Activated CD4-positive, CD25-positive, alpha-beta regulatory T cell treated with anti-CD3 and anti-CD28 coated beads, Interleukin-2, amount 50 U/mL, for 72 hours (primary cell): ENCODE results near the gene DUS1L.
A peak's percentile ranks its signal among the peaks of the same experiment; 100 is the strongest.

Source experiments
- DNase-seq: peaks from one replicate; pipeline ENCODE4 v3.0.0; 2021

Gene DUS1L

DNA sequence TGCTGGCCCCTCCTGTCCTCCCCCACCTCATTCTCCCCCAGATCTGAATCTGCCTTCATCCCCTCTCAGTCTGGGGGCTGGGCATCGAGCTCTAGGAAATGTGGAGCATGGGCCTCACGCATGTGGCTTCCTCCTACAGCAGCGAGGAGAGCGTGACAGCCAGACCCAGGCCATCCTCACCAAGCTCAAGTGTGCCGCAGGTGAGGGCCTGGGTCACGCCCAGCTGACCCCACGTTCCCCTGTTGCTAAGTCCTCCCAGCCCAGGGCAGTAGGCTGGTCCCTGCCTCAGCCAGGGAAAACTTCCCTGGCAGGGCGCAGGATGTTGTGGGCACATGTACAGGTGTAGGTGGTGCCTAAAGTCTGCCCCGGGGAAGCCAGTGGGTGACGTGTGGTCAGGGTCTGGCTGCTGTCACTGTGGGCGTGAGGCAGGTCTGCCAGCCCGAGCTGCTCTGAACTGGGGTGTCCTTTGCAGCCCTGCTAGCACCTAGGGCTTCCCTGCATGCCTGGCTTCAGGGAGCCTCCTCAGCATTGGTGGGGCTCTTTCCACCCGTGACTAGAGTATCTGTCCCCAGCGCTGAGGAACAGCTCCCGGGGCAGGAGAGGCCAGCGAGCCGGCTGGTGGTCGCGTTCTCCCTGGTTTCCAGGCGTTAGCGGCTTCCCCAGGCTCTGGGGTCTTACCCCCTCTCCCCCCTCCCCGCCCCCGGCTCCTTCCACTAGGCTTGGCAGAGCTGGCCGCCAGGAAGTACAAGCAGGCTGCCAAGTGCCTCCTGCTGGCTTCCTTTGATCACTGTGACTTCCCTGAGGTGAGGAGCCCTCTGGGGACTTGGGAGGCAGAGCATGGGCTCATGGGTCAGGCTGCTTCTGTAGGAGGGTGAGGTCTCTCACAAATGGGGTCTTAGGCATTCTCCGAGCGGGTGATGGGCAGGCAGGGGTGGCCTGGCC lies 10.3 kb downstream of the DUS1L start:
- DNase-seq, result no peak

DNA sequence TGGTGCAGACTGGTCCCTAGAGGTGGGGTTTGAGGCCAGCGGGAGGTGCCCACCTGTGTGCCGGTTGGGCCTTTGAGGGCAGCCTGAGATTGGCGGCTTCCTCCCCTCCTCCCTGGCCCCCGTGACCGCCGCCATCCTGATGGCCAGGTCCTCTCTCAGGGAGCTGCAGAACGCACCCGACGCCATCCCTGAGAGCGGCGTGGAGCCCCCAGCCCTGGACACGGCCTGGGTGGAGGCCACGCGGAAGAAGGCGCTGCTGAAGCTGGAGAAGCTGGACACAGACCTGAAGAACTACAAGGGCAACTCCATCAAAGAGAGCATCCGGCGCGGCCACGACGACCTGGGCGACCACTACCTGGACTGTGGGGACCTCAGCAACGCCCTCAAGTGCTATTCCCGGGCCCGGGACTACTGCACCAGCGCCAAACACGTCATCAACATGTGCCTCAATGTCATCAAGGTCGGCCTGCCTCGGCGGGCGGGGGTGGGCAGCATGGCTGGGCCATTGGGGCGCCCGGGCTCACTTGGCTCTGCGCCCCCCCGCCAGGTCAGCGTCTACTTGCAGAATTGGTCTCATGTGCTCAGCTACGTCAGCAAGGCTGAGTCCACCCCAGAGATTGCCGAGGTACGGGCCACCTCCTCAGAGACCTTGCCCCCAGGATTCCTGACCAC lies 11.1 kb downstream of the DUS1L start:
- DNase-seq, result no peak

DNA sequence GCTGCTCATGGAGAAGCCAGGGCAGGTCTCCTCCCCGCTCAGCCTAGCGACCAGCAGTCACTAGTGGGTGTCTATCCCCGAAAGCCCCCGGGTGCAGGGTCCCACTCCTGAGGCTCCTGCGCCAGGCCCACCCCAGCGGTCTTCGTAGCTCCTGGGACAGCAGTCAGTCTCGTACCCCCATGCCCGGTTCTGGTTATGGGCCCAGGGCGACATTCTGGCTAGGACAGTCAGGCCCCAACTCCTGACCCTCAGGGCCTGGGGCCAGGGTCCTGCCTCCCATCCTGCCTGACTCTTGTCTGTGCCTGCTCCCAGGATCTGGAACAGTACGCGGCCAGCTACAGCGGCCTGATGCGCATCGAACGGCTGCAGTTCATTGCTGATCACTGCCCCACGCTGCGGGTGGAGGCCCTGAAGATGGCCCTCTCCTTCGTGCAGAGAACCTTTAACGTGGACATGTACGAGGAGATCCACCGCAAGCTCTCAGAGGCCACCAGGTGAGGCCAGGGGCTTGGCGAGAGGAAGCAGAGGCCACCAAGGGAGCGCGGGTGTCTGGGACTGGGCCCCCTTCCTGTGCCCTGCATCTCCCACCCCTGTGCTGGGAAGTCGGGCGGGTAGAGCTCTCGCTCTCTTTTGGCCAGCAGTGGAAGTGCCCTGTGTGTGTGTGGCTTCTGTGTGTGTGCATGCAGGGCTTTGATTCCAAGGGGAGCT lies 11.9 kb downstream of the DUS1L start:
- DNase-seq, result no peak

DNA sequence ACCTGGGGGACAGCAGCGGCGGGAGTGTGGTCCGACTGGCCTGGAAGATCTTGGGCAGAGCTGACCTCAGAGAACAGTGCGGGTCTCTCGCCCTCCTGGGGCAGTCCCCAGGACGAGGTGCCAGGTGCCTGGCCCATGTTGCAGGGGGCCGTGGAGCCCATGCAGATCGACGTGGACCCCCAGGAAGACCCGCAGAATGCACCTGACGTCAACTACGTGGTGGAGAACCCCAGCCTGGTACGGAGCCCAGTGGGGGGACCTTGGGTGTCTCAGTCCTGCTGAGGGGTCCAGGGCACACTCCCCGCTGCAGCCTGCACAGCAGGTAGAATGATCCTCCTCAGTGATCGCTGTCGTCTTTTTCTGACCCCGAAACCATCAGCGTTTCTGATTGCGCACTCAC lies 12.5 kb downstream of the DUS1L start:
- DNase-seq, result no peak

DNA sequence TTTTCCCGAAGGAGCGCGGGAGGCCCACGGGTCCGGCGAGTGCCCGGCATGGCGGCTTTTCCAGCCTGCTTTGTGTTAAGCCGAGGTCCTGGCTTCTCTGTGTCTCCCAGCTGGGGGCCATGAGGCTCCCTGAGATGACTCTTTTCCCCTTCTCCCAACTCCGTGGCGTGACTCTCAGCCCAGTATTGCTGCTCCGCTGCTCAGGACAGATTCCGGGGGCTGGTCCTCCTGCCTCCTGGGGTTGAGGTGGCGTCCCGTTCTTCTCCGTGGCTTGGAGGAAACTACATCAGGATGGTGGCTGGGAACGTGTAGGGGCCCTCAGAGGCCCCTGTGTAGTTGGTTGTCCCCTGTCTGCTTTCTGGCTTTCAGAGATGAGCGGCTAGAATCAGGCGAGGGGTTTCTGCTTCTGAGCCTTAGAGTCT lies 13.0 kb downstream of the DUS1L start:
- no peak for DNase-seq

DNA sequence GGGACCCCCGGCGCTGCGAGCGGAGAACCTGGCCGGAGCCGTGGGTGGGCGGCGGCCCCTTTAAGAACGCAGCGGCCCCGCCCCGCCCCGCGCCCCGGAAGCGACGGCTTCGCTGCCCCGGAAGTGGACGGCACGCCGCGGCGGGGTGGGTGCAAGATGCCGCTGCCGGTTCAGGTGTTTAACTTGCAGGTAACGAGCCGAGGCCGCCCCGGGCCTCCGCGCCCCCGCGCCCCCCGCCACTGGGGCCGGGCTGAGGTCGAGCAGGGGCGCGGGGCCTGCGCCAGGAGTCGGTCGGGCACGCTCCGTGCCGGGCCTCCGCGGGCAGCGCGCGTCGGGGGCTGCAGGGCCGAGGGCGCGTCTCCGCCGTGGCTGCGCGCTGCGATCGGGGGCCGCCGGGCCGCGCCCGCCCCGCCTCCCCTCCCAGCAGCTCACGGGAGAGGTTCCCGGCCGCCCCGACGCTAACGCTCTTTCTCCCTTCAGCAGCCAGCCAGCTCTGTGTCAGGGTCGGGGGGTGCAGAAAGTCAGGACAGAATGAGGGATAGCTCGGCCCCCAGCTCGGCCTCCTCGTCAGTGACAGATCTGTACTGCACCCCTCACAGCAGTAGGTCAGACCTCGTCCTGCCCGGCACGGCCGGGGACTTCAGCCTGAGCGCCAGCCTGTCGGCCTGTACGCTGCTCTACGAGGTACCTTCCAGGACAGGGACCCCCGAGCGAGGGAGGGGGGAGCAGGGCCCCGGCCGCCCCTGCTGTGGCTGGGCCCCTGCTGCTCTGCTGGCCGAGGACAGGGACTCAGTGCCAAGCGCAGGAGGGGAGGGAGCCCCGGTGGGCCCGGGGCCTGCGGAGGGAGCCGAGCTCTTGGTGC lies 13.6 kb downstream of the DUS1L start, which contains the start of the genes GPS1 and RFNG:
GPS1 (plus strand) TSS at position 123 of the 862 bp plus-strand sequence; CDS start at position 157, 34 bp downstream.
RFNG (minus strand) TSS at position 36 of the 862 bp plus-strand sequence. CDS start 45 bp downstream, outside the sequence.
- DNase-seq, result peak; percentile 84

DNA sequence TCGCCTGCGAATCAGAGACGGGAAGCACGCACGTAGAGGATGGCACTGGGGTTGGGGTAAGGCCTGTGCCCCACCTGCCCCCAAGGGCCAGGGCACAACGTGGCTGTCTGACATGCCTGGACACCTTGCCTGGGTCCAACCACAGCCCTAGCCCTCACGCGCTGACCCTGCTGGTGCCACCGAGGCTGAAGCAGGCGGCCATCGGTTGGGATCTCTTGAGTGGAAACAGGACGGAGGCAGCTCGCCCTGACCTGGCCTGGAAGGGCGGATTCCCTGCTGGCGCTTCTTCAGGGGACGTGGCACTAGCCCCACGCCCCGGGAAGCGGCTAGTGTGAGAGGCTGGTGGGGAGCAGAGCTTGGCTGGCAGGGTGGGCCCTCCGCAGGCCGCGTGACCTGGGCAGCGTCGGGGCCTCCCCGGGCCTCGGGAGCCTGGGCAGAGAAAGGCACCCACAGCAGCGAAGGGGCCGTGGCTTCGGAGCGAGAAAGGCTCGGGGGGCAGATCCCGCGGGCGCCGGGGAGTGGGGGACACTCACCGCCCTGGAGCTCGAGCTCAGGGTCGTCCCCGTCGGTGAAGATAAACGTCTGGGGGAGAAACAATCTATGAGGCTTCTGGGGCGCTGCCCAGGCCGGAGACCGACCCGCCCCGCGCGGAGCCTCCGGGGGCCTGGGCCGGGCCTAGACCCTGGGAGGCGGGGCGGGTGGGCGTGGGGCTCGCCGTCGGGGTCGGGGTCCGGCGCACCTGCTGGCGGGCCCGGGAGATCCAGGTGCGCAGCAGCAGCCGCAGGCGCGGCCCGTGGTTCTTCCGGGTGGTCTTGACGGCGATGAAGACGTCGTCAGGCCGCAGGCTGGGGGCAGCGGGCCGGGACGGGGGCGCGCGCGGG lies 14.6 kb downstream of the DUS1L start:
- DNase-seq, result no peak

DNA sequence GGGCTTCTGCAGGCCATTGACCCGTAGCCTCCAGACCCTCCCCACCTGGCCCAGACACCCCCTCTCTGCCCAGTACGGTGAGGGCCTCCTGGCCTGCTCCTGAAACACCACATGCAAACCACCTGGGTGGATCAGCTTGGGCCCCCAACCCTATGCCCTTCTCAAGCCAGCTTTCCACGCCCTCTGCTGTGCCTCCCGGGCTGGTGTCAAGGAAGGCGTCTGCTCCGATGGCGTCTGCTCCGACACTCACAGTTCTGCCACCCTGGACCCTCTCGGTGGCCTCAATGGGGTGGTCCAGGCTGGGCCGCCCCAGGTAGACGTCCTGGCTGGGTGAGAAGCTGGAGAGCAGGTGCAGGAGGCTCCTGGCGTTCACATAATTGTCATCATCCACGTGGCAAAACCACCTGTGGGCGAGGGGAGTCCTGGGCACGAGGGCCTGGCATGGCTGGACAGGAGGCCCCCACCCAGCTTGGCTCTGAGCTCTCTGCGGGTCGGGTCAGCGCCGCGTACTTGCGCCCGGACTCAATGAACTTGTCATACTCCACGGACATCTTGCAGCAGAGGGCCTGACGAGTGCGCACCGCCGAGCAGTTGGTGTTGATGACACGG lies 15.3 kb downstream of the DUS1L start:
- no peak for DNase-seq

DNA sequence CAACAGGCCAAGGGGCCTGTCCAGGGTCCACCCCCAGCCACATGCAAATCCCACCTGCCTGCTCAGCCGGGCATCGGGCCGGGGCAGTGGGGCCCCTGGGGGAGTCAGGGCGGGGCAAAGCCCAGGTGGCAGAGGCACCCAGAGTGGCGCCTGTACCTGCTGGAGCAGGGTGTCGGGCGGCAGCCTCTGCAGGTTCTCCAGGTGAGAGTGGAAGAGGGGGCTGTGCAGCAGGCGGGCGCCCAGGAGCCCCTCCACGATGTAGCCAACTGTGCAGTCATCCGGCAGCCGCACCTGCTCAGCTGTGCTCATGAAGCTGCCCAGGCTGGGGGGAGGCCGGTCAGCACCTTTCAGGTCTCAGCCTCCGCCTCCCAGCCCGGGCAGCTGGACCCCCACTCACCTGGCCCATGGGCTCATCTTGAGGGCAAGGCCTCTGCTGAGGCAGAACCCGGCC lies 16.1 kb downstream of the DUS1L start:
- DNase-seq, result no peak

DNA sequence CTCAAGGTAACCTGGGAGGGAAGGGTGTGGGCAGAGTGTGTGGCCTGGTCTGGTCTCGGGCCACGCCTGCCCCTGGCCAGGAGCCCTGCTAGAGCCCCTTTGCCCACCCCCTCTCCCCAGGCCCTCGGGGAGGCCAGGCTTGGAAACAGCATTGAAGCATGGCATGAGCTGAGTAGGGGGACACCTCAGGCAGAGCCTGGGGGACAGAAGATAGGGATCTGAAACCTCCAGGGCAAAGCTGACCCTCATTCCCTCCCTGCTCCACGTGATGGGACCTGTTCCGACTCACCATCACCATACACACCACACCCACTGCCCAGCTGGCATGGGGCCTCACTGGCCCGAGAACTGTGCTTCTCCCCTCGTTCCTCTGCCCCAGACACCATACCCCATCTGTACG lies 16.5 kb downstream of the DUS1L start:
- no peak for DNase-seq

DNA sequence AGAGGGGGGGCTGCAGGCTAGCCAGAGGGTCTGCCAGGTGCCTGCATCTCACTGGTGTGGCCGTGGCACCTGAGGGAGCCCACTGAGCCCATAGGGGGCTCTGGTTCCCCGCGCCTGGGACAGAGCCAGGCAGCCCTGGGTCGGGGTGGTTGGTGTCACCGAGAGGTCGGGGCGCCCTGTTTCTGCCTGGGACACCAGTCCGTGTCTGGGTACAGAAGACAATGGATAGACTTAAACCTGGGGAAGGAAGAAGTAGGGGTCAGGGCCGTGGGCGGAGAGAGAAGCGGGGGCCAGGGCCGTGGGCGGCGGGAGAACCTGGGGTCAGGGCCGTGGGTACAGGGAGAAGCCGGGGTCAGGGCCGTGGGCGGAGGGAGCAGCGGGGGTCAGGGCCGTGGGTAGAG lies 17.0 kb downstream of the DUS1L start:
- DNase-seq, result no peak

DNA sequence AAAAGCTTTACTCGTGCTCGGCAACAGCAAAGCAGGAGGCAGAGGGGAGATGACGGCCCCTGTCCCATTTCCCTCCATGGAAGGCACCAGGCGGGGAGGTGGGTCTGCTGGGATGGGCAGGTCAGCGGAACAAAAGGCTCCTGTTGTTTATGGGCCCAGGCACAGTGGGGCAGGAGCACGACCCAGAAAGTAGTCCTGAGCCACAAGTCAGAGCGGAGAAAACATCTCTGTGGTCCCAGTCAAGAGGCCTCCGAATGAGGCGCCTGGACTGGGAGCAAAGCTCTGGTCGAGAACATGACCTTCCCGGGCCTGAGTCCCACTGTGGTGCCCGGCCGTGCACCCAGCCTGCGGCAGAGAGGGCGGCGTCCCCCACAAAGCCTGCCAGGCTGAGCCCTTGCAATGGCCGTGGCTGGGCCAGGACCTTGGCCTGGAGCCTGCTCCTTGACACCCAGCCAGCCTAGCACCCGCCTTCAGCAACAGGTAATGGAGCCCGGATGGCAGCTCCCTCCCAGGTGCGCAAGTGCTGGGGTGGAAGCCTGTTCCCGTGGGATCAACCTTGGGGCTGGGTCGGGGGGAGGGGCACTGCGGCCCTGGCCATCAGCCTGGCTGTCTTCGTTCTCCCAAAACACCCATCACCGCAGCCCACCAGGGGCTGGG lies 17.6 kb downstream of the DUS1L start:
- no peak for DNase-seq

DNA sequence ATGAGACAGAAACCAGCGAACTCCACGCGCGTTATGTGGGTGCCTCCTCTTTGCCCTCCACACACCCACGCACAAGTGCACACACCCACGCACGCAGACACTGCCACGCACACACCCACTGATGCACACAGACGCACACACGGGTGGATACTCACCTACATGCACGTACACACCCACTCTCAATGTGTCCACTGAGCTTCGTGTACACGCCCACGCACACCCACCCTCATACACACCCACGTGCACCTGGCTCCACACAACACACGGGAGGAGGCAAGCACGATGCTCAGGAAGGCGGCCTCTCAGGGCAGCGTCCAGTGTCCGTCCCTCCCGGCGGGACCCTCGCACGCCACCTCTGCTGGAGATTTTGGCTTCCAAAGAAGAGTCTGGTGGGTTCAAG lies 18.2 kb downstream of the DUS1L start:
- no peak for DNase-seq

DNA sequence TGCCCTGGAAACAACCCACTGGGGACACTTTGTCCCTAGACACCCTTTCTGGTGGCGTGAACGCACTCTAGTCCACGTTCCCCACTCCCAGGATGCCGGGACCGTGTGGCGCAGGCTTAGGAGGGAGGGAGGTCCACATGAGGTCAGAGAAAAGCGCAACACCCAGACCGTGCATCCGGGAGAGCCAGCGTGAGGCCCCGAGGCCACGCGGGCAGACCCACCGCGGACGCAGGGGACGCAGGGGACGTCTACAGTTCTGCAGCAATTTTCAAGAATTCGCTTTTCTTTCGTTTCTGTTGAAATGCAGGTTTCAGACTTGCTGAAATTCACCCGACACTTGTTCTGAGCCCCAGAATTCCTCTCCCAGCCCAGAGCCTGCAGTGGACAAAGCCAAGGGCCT lies 18.7 kb downstream of the DUS1L start:
- DNase-seq, result no peak

DNA sequence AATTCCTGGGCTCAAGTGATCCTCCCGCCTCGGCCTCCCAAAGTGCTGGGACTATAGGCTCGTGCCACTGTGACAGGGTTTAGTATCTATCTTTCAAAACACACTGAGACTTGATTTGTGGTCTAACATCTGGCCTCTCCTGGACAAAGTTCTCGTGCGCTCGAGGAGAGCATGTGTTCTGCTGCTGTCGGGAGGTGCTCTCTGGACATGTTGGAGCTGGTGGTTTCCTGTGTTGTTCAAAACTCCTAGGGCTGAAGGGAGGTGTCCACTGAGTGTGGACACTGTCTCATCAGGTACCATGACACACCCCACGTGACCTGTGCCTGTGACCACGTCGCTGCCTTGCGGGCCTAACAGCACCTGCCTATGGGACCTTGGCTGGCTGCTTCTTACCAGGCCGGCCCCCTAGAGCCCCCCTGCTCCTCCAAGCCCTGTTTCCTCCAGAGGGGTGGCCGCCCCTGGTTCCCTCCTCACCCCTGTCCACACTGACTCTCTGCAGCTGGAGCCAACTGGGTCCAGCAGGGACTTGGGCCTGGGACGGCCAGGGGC lies 19.6 kb downstream of the DUS1L start:
- DNase-seq, result no peak

DNA sequence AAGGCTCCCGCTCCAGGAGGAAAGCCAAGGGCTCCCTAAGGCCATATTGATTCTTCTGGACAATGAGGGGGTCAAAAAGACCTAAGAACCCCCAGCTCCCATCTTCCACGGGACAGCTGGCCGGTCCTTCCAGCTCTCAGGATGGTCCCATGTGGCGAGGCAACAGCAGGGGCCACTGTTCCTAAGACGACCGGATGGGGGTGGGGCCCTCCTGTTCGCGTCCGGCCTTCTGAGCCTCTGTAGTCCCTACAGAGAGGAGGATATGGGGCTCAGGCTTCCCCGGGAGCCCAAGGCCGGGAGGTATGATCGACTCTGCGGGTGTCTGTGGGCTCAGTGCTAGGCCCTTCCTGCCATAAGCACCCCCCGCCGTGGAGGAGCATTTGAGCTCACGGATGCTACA lies 22.1 kb downstream of the DUS1L start:
- no peak for DNase-seq

DNA sequence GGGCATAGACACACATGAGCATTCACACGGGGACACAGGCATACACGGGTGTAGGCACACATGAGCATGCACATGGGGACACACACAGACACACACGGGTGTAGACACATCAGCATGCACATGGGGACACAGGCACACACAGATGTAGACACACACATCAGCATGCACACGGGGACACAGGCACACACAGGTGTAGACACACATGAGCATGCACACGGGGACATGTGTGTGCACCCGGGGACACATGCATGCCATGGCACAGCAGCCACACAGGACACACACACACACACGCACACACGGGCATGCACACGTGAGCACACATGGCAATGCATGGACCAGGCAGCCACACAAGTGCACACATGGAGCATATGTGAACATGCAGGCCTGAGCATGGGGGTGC lies 23.0 kb downstream of the DUS1L start:
- DNase-seq, result no peak

DNA sequence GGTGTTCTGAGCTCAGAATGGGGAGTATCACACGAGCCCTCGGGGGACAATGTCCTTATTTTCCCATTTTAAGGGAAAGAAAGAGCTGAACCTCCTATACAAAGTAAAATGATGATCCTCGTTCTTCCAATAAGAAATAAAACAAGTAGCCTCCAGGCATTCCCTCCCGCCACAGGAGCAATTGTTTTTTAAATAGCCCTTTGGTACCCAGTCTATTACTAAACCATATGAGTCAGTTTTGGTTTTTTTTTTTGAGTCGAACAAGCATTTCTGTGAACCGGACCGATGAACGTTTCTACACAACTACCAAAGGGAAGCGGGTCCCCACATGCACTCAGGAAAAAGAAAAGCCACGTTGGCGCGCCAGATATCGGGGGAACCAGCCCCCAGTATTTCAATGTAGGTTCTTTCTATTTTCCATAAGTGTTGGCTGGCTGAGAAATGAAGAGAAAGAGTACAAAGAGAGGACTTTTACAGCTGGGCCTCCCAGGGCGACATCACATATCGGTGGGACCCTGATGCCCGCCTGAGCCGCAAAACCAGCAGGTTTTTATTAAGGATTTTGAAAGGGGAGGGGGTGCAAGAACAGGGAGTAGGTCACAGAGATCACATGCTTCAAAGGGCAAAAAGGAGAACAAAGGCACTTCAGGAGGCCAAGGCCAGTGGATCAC lies 24.3 kb downstream of the DUS1L start:
- DNase-seq, result no peak

DNA sequence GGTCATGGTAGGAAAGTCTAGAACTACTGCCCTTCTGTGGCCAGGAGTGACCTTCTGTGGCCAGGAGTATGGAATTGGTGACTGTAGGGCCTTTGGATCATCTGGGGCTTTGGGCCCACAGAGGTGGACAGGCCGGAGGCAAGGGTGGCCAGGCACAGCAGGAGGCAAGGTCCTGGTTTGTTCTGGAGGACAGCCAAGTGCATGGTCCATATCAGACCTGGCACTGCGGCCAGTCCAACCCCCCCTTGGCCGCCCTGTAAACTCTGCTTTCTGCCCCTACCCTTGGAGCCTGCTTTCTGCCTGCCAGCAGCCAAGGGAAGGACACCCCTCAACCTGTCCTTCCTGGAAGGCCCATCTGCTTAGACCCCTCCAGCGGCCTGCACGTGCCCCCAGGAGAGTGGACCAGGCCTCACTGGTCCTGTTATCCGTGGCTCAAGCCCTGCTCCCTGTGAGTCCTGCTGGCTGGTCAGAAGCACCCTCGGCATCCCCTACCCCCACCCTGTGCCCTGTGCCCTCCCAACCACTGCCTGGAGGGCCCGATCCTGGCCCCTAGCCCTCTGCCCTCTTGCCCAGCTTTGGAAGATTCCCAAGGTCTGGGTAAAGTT lies 25.8 kb downstream of the DUS1L start:
- no peak for DNase-seq
